ENCODE results near the gene DCX.

GRCh38 chrX:111442791-111443190 is 30.8 kb upstream of the DCX start:
- TF ChIP-seq REST (IDR thresholded peaks at IDR 0.05; ENCODE audit: insufficient read depth in 1 of 2, low read depth in 2 of 2, low read length in 2 of 2) (no peak), POLR2AphosphoS5 (IDR thresholded peaks at IDR 0.05; ENCODE audit: low read depth, low read length) (no peak), TAF1 (IDR thresholded peaks at IDR 0.05; ENCODE audit: borderline replicate concordance, insufficient read depth, low read length) (no peak), SIN3A (IDR thresholded peaks at IDR 0.05; ENCODE audit: borderline replicate concordance, insufficient read depth, low read length) (no peak)
